IPS-18a (cell line): ENCODE data around the gene SDK1.

Experiments used
- H3K27ac ChIP-seq: one replicate; pipeline ENCODE4 v1.5.1; 2013; ENCODE audit warnings: low read length
- H3K27me3 ChIP-seq: one replicate; pipeline ENCODE4 v1.6.1; 2013; ENCODE audit warnings: mild to moderate bottlenecking, low read length; ENCODE audit not compliant: control insufficient read depth, insufficient read depth
- H3K36me3 ChIP-seq: one replicate; pipeline ENCODE4 v1.6.1; 2013; ENCODE audit warnings: low read depth, low read length; ENCODE audit not compliant: control insufficient read depth
- H3K4me1 ChIP-seq: one replicate; pipeline ENCODE4 v1.6.1; 2013; ENCODE audit warnings: low read depth, low read length; ENCODE audit not compliant: control insufficient read depth
- H3K4me3 ChIP-seq: one replicate; pipeline ENCODE4 v1.5.1; 2013; ENCODE audit warnings: low read length
- H3K9ac ChIP-seq: one replicate; pipeline ENCODE4 v1.6.1; 2013; ENCODE audit warnings: mild to moderate bottlenecking, low read length, moderate library complexity
- H3K9me3 ChIP-seq: one replicate; pipeline ENCODE4 v1.6.1; 2013; ENCODE audit warnings: low read depth, low read length; ENCODE audit not compliant: control insufficient read depth

Gene SDK1

DNA sequence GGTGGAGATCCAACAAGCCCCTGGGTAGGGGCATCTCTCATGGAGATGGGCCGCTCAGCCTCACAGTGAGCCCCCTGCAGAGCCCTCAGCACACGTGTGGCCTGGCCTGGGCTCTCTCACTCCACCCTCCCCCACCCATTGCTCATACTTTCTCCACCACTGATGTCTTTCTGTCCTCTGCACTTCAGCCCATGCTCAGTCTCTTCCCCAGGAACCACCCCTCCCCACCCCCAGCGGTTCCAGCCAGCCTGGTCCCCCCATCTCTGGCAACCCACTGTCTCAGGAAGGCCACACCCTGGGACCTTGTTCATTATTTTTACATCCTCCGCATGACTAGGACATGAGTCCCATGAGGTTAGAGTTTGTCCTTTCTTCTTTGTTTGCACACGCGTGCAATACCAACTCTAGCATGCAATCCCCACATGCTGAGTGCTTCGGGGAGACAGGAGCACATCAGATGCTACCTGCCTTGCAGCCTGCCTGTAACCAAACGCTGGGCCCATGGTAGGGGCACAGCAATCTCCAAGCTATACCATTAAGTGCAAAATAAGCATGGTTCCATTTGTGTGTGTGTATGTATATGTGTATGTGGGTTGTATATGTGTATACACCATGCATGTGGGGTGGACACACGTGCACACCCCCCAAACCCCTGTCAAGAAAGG, 972.6 kb downstream of the SDK1 start:
- no peak overlapping the region for H3K9ac ChIP-seq
- no peaks in the 10 kb centered on the region for H3K27me3 ChIP-seq
- no peaks in the 10 kb centered on the region for H3K4me1 ChIP-seq
- no peak overlapping the region for H3K4me3 ChIP-seq
- no peak overlapping the region for H3K27ac ChIP-seq
- no peaks in the 10 kb centered on the region for H3K9me3 ChIP-seq
- no peaks in the 10 kb centered on the region for H3K36me3 ChIP-seq

- no peaks in the 10 kb centered on the region for H3K4me1 ChIP-seq
- H3K4me3 ChIP-seq, result no peak overlapping the region
- no peaks in the 10 kb centered on the region for H3K9me3 ChIP-seq
- H3K36me3 ChIP-seq, result no peaks in the 10 kb centered on the region
- H3K9ac ChIP-seq, result no peak overlapping the region
- H3K27me3 ChIP-seq, result no peaks in the 10 kb centered on the region
- no peak overlapping the region for H3K27ac ChIP-seq
Observed at GRCh38 chr7:4274286-4274685, 973.2 kb downstream of the SDK1 start.

- no peaks in the 10 kb centered on the region for H3K27me3 ChIP-seq
- H3K9me3 ChIP-seq, result no peaks in the 10 kb centered on the region
- no peak overlapping the region for H3K4me3 ChIP-seq
- H3K27ac ChIP-seq, result no peak overlapping the region
- no peaks in the 10 kb centered on the region for H3K36me3 ChIP-seq
- H3K9ac ChIP-seq, result no peak overlapping the region
- no peaks in the 10 kb centered on the region for H3K4me1 ChIP-seq
Observed at GRCh38 chr7:4277936-4278335, 976.9 kb downstream of the SDK1 start.

- H3K9me3 ChIP-seq, result no peaks in the 10 kb centered on the region
- no peaks in the 10 kb centered on the region for H3K4me1 ChIP-seq
- no peaks in the 10 kb centered on the region for H3K27me3 ChIP-seq
- H3K9ac ChIP-seq, result no peak overlapping the region
- H3K36me3 ChIP-seq, result no peaks in the 10 kb centered on the region
- H3K27ac ChIP-seq, result no peak overlapping the region
- H3K4me3 ChIP-seq, result no peak overlapping the region
Observed at GRCh38 chr7:4279216-4279615, 978.2 kb downstream of the SDK1 start.

- Histone ChIP-seq H3K36me3 (no peaks in the 10 kb centered on the region), H3K27ac (no peak overlapping the region), H3K9ac (no peak overlapping the region), H3K4me3 (no peak overlapping the region), H3K27me3 (no peaks in the 10 kb centered on the region), H3K4me1 (no peaks in the 10 kb centered on the region), H3K9me3 (no peaks in the 10 kb centered on the region)
Observed at GRCh38 chr7:4281231-4281993, 980.4 kb downstream of the SDK1 start.

- Histone ChIP-seq H3K4me1 (no peaks in the 10 kb centered on the region), H3K27ac (no peak overlapping the region), H3K9ac (no peak overlapping the region), H3K9me3 (no peaks in the 10 kb centered on the region), H3K4me3 (no peak overlapping the region), H3K27me3 (no peaks in the 10 kb centered on the region), H3K36me3 (no peaks in the 10 kb centered on the region)
Observed at GRCh38 chr7:4282434-4283223, 981.6 kb downstream of the SDK1 start.

DNA sequence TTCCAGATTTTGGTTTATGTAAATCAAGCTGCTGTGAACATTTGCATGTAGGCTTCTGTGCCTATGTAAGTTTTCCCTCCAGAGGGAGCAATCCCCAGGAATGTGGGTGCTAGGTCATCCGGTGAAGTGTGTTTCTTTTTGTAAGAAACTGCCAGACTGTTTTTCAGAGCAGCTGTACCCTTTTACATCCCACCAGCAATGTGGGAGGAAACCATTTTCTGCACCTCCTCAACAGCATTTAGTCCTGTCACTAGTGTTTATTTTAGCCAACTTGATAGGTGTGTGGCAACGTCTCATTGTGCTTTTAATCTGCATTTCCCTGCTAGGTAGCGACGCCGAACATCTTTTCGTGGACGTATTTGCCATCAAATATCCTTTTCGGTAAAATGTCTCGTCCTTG, 985.3 kb downstream of the SDK1 start:
- Histone ChIP-seq H3K9me3 (no peaks in the 10 kb centered on the region), H3K27me3 (no peaks in the 10 kb centered on the region), H3K9ac (no peak overlapping the region), H3K36me3 (no peaks in the 10 kb centered on the region), H3K4me3 (no peak overlapping the region), H3K27ac (no peak overlapping the region), H3K4me1 (no peaks in the 10 kb centered on the region)

DNA sequence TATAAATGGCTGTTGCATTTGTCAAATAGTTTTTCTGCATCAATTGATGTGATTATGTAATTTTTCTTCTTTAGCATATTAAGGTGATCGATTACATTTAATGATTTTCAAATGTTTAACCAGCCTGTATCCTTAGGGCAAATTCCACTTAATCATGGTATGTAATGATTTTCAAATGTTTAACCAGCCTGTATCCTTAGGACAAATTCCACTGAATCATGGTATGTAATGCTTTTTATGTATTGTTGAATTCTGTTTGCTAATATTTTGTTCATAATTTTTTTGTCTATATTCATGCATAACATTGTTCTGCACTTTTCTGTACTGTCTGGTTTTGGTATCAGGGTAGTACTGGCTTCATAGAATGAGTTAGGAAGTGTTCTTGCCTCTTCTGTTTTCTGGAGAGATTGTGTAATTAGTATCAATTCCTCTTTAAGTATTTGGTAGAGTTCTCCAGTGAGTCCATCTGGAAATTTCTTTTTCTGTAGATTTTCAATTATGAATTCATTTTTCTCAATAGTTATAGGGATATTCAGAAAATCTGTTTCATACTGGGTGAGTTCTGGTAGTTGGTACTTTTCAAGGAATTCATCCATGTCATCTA, 987.8 kb downstream of the SDK1 start:
- H3K4me3 ChIP-seq, result no peak overlapping the region

GRCh38 chr7:4297165-4297917, 996.3 kb downstream of the SDK1 start:
- no peak overlapping the region for H3K9ac ChIP-seq
- no peaks in the 10 kb centered on the region for H3K4me1 ChIP-seq
- peaks cover 6% of the 10 kb centered on the region for H3K9me3 ChIP-seq
- no peaks in the 10 kb centered on the region for H3K36me3 ChIP-seq
- no peak overlapping the region for H3K27ac ChIP-seq
- H3K4me3 ChIP-seq, result no peak overlapping the region
- H3K27me3 ChIP-seq, result no peaks in the 10 kb centered on the region

More for the DNA sequence above, 987.8 kb downstream of the SDK1 start:
- Histone ChIP-seq H3K9ac (no peak overlapping the region), H3K9me3 (peaks cover 3% of the 10 kb centered on the region), H3K27ac (no peak overlapping the region), H3K36me3 (no peaks in the 10 kb centered on the region), H3K27me3 (no peaks in the 10 kb centered on the region), H3K4me1 (no peaks in the 10 kb centered on the region)

DNA sequence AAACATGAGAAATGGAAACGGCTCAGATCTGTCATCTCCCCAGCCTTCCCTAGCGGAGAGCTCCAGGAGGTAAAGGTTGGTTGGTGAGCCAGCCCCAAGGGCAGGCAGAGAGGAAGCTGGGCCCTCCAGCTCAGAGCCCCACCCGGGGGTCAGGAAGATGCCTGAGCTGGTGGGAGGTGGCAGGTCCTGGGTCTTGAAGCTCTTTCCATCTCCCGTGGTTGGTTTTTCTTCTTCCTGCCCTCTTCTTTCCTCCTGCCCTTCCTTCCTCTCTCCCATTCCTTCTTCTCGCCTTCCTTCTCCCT, 996.8 kb downstream of the SDK1 start:
- Histone ChIP-seq H3K27me3 (no peaks in the 10 kb centered on the region), H3K4me3 (no peak overlapping the region), H3K9me3 (peaks cover 4% of the 10 kb centered on the region), H3K4me1 (no peaks in the 10 kb centered on the region), H3K9ac (no peak overlapping the region), H3K36me3 (no peaks in the 10 kb centered on the region), H3K27ac (no peak overlapping the region)

DNA sequence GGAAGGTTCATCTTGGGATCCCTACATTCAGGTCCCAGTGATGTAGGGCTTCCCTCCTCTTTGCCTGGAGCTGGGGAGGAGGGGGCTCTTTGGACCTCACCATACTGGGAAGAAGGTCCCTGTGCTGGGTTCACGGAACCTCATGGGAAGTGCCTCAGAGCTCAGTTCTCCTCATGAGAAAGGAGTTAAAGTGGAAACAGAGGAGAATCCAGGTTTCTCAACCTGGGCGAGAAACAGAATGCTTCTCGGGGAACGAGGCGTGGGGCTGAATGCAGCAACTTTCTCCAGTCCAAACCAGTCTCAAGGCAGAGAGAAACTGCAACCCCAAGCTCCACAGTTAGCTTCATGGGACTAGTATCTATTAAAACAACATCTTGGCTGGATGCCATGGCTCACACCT, 998.4 kb downstream of the SDK1 start:
- no peak overlapping the region for H3K4me3 ChIP-seq
- H3K27me3 ChIP-seq, result no peaks in the 10 kb centered on the region
- H3K27ac ChIP-seq, result no peak overlapping the region
- H3K4me1 ChIP-seq, result no peaks in the 10 kb centered on the region
- peaks cover 3% of the 10 kb centered on the region for H3K9me3 ChIP-seq
- H3K36me3 ChIP-seq, result no peaks in the 10 kb centered on the region
- H3K9ac ChIP-seq, result no peak overlapping the region
